MM.1S (cell line): ENCODE data around the gene ETV6.

Source experiments
- CTCF ChIP-seq: fragments of 300-600 bp; sonication (generic); IDR thresholded peaks from 2 replicates; pipeline ENCODE4 v1.5.1; 2016; ENCODE audit warnings: antibody characterized with exemption, low read length, mixed read lengths
- EZH2 ChIP-seq: fragments of 300-600 bp; sonication (generic); optimal IDR thresholded peaks from 2 replicates; pipeline ENCODE3; 2017; ENCODE audit warnings: low read depth, mild to moderate bottlenecking, antibody characterized with exemption, low read length, mixed read lengths
- EZH2phosphoT487 ChIP-seq: fragments of 300-600 bp; sonication (generic); IDR thresholded peaks from 2 replicates; pipeline ENCODE4 v1.6.1; 2018; ENCODE audit warnings: antibody characterized with exemption, low read length

GRCh38 chr12:11693067-11693466 is 43.6 kb downstream of the ETV6 start:
- TF ChIP-seq CTCF (no peak), EZH2 (no peak), EZH2phosphoT487 (no peak)
